GM10266 (cell line): Measurements from ENCODE around the gene PTH2R.

ENCODE experiments used
- DNase-seq: peaks from one replicate; pipeline ENCODE4 v3.0.0; 2012; ENCODE audit errors: extremely low spot score
- TF ChIP-seq, protein P1 (sequence below): IDR thresholded peaks from 2 replicates; pipeline ENCODE4 v1.5.1; 2012; ENCODE audit warnings: mild to moderate bottlenecking, low read depth; ENCODE audit not compliant: control insufficient read depth, insufficient read depth; ENCODE audit errors: missing control alignments

PTH2R gene, protein sequence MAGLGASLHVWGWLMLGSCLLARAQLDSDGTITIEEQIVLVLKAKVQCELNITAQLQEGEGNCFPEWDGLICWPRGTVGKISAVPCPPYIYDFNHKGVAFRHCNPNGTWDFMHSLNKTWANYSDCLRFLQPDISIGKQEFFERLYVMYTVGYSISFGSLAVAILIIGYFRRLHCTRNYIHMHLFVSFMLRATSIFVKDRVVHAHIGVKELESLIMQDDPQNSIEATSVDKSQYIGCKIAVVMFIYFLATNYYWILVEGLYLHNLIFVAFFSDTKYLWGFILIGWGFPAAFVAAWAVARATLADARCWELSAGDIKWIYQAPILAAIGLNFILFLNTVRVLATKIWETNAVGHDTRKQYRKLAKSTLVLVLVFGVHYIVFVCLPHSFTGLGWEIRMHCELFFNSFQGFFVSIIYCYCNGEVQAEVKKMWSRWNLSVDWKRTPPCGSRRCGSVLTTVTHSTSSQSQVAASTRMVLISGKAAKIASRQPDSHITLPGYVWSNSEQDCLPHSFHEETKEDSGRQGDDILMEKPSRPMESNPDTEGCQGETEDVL

DNA sequence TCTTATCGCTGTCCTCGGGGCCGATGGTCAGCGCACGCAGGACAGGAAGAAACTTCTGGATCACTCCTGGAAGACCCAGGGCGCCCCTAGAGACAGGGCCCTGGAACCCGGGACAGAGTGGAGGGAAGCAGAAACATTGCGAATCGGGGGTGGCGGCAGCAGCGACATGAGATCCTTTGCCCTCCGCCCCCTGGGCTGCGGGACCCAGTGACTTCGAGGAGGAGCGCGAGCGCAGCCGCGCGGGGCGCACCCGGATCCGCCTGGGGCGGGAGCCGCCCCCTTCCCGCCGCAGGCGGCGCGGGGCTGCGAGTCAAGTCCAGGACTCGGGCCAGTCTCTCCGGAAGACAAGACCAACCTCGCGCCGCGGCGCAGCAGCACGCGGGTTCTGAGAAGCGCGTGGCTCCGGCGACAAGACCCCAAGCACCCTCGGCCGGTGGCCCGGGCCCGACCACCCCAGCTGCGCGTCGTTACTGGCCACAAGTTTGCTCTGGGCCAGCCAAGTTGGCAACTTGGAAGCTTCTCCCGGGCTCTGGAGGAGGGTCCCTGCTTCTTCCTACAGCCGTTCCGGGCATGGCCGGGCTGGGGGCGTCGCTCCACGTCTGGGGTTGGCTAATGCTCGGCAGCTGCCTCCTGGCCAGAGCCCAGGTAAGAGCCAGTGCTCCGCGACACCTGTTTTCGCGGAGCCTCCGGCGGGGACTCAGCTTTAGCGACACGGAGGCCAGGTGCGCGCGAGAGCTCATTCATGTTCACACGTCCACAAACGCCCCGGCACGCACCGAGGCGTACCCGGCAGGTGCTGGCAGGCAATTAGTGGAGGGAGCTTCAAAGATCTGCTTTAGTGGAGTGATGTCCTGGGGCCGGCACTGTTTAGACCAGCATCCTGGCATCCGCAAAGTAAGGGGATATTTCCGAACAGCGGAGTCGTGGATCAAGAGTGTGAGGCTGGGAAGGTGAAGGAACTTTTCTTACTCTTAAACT lies at the start of gene PTH2R:
Gene PTH2R (plus strand): TSS at position 319 of the 978 bp plus-strand sequence. CDS start 252 bp downstream, at position 571.
- no peak for DNase-seq
- TF ChIP-seq, protein P1, sequence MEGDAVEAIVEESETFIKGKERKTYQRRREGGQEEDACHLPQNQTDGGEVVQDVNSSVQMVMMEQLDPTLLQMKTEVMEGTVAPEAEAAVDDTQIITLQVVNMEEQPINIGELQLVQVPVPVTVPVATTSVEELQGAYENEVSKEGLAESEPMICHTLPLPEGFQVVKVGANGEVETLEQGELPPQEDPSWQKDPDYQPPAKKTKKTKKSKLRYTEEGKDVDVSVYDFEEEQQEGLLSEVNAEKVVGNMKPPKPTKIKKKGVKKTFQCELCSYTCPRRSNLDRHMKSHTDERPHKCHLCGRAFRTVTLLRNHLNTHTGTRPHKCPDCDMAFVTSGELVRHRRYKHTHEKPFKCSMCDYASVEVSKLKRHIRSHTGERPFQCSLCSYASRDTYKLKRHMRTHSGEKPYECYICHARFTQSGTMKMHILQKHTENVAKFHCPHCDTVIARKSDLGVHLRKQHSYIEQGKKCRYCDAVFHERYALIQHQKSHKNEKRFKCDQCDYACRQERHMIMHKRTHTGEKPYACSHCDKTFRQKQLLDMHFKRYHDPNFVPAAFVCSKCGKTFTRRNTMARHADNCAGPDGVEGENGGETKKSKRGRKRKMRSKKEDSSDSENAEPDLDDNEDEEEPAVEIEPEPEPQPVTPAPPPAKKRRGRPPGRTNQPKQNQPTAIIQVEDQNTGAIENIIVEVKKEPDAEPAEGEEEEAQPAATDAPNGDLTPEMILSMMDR, result no peak

DNA sequence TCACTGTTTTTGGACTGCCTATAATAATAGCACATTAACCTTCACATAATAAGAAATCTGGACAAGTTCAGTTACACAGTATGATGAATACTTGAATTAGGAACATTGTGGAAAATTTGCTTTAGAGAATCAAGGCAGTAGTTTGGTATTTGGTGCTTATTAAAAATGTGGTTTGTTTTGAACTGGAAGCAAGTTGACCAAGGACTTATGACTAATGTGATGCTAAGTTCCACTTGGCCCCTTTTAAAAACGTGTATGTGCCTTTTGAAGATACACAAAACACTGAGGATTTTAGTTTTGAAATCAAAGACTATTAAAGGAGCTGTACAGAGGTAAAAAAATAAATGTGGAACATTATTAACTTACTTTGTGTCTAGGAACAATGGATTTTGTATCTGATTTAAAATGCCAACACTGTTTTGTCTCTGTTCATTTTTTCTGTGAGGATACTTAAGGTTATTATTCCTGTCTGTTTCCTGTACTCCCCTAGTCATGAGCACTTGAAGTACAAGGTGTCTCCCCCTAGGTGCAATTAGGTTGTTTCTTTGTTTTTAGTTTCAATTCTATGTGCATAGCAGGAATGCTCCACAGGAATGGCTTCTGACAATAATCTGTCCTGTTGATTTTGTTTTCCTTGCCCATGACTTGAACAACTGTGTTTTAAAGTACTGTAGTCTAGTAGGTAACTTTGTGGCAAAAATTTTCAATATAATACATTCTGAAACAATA lies 49.6 kb upstream of the PTH2R start:
- DNase-seq, result no peak
- TF ChIP-seq, protein P1, result no peak

DNA sequence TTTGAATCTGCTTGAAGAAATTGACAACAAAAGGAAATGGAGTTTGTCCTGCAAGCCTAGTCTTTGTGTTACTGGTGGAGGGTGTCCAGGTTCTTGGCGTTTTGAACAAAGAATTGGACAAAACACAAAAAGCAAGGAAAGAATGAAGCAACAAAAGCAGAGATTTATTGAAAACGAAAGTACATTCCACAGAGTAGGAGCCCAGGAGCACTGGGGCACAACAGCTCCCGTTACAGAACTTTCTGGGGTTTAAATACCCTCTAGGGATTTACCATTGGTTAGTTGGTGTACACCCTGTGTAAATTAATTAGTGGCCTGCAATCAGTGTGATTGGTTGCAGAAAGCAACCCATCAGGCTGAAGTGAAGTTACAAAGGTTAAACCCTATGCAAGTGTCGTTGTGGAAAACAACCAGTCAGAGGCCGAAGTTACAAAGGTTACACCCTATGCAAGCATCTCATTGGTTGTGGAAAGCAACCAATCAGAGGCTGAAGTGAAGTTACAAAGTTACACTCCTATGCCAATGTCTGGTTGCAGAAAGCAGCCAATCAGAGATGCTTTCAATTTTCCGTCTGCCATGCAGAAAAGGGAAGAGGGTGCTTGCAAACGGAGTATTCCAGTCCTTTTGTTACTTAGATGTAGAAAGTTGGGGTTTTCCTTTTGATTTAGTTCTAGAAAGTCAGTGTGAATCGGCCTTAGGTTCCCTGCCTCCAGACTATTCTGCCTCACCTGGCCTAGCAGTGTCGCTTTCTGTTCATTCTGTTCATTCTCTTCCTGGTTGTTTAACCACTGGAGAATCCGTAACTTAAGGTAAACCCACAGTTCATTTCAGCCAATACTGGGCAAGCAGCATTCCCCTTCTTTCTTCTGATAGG lies 47.6 kb upstream of the PTH2R start:
- TF ChIP-seq, protein P1, result no peak
- no peak for DNase-seq

DNA sequence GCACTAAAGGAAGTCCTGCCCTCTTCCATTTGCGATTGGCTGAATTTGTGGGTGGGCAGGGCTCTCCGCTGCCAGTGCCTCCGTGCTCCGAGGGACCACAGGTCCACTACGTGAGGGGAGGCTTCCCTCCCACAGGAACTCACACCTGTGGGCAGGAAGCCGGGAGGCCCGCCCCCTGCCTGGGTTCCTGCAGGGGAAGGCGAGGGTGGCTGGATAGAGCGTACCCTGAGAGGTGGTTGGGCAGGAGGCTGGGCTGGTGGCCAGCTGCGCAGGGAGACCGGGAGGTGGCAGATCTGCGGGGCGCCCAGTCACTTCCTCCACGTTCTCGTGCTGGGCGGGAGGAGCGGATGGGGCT lies 47.0 kb upstream of the PTH2R start:
- TF ChIP-seq, protein P1, result no peak
- DNase-seq, result no peak

DNA sequence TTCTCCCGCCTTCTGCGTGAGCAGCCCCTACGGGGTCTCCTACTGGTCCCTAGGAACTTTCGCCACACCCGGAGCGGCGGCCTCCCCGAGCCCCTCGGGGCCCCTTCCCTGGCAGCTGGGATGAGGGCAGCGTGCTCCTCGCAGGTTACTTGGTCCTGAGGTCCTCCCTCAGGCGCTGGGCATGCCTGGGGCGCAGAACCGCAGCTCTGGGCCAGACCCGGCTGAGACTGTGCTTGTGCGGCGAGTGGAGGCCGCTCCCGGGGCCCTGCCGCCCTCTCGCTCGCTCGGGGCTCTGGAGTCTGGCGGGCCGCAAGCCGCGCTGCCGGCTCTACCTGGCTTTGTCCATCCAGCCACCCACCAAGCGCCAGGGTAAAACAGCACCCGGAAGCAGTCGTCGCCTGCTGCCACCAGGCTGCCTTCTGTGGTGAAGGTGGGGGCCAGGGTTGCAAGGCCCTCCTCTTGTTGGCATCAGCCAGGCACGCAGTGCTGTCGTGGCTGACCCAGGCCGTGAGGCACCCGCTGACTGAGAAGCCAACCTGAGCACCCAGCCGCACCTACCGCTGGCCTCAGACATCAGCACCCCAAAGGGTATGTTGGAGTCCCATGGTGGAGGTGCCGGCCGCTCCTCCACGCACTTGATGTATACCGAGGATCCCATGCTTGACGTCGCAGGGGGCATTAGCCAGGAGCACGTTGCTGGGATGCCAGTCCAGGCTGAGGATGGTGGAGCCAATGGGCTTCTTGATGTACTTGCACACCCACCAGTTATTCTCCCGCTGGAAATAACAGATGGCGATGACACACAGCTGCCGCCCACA lies 46.1 kb upstream of the PTH2R start:
- TF ChIP-seq, protein P1, result no peak

DNA sequence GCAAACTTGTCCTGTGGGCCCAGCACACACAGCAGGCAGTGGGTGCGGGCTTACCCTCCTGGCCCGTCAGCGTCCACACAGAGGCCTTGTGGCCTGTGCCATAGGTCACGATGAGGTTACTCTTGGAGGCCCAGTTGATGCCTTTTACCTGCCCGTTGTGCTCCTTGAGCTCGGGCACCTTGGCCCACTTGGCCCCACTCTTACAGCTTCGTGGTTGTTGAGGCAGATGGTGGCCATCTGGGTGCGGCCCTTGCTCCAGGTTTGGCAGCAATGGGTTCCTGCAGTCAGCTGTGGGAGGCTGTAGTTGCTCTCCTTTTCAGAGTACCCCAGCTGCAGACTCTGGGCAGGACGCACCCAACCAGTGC lies 45.5 kb upstream of the PTH2R start:
- no peak for DNase-seq
- TF ChIP-seq, protein P1, result no peak

More for the DNA sequence above, 46.1 kb upstream of the PTH2R start:
- no peak for DNase-seq
